Type B pancreatic cell (in vitro differentiated cells): Measurements from ENCODE around the gene NRP2. TPM values are rescaled to one million over a fixed set of nuclear protein-coding genes. Genes with fewer than 3 reads are reported as not detected.

ENCODE experiments used
- DNase-seq: peaks from one replicate; pipeline ENCODE4 v3.0.0; 2021; ENCODE audit warnings: mixed read lengths; ENCODE audit not compliant: unreplicated experiment; ENCODE audit errors: extremely low spot score
- H3K27ac Mint-ChIP-seq: 2 replicates; pipeline ENCODE4 v1.8.0; 2021; ENCODE audit warnings: mild to moderate bottlenecking, mixed read lengths
- H3K27me3 Mint-ChIP-seq: 2 replicates; pipeline ENCODE4 v1.8.0; 2021; ENCODE audit warnings: mixed read lengths
- H3K36me3 Mint-ChIP-seq: 2 replicates; pipeline ENCODE4 v1.8.0; 2021; ENCODE audit warnings: mixed read lengths
- H3K4me1 Mint-ChIP-seq: one replicate; pipeline ENCODE4 v1.8.0; 2021; ENCODE audit warnings: mixed read lengths; ENCODE audit not compliant: unreplicated experiment
- H3K4me3 Mint-ChIP-seq: 2 replicates; pipeline ENCODE4 v1.8.0; 2021; ENCODE audit warnings: mild to moderate bottlenecking, mixed read lengths
- H3K9me3 Mint-ChIP-seq: 2 replicates; pipeline ENCODE4 v1.8.0; 2021; ENCODE audit warnings: mixed read lengths
- total RNA-seq: library from RNA; stranded (reverse); gene quantifications from 2 replicates; pipeline ENCODE4 v1.2.1, GENCODE V29; 2021; ENCODE audit warnings: low replicate concordance
- TF ChIP-seq, protein P1 (sequence below): fragments of 200-600 bp; sonication (generic); conservative IDR thresholded peaks from 2 replicates; pipeline ENCODE4 v1.5.0; 2021; ENCODE audit warnings: antibody characterized with exemption, mild to moderate bottlenecking

The NRP2 gene
- total RNA-seq, 1 donor from 2014 or later = 109 TPM

DNA sequence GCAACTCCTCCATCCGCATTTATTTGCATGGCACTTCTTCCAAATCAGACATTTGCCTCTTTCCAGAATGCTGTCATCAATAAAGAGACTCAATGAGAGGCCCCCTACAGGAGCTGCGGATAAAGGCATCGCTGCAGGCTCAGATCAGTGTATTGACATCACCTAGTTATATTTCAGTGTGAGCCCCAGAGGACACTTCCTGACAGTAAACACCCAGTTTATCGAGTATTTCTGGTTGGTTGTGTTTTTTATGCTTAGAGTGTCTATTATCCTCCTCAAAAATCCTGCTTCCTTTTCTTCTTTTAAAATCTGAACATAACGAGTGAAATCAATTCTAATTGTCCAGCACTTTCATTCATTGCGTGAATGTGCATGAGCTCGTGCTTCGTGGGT, 38.8 kb downstream of the NRP2 start:
- Mint-ChIP-seq H3K4me1 (peaks cover 45% of the 10 kb centered on the region), H3K36me3 (peaks cover 33% of the 10 kb centered on the region), H3K27me3 (no peaks in the 10 kb centered on the region), H3K4me3 (peak overlapping the region; percentile 20), H3K9me3 (no peaks in the 10 kb centered on the region), H3K27ac (no peak overlapping the region)
- TF ChIP-seq, protein P1, sequence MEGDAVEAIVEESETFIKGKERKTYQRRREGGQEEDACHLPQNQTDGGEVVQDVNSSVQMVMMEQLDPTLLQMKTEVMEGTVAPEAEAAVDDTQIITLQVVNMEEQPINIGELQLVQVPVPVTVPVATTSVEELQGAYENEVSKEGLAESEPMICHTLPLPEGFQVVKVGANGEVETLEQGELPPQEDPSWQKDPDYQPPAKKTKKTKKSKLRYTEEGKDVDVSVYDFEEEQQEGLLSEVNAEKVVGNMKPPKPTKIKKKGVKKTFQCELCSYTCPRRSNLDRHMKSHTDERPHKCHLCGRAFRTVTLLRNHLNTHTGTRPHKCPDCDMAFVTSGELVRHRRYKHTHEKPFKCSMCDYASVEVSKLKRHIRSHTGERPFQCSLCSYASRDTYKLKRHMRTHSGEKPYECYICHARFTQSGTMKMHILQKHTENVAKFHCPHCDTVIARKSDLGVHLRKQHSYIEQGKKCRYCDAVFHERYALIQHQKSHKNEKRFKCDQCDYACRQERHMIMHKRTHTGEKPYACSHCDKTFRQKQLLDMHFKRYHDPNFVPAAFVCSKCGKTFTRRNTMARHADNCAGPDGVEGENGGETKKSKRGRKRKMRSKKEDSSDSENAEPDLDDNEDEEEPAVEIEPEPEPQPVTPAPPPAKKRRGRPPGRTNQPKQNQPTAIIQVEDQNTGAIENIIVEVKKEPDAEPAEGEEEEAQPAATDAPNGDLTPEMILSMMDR = peak; percentile 71
- no peak for DNase-seq

DNA sequence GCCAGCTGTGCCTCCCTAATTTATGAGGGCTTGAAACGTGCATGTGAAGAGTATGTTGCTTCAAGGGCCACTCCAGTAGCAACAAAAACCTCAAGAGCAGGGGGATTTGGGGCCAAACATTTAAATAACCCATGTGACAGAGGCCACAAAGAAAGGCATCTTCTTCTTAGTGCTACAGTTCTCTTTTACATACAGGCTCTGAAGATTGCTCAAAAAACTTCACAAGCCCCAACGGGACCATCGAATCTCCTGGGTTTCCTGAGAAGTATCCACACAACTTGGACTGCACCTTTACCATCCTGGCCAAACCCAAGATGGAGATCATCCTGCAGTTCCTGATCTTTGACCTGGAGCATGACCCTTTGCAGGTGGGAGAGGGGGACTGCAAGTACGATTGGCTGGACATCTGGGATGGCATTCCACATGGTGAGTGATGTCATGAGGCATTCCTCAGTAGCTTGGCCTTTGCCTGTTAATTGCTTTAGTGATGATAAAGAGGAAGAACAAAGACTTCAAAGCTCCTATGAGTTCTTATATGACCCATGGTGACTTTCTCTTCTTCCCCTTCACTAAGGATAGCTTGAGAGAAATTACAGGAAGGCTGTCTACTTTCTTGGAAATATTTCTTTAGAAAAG, 40.1 kb downstream of the NRP2 start:
- Mint-ChIP-seq H3K27me3 (no peaks in the 10 kb centered on the region), H3K27ac (no peak overlapping the region), H3K9me3 (no peaks in the 10 kb centered on the region), H3K4me3 (no peak overlapping the region), H3K4me1 (peaks cover 50% of the 10 kb centered on the region), H3K36me3 (peaks cover 38% of the 10 kb centered on the region)
- DNase-seq = no peak
- TF ChIP-seq, protein P1 = no peak

DNA sequence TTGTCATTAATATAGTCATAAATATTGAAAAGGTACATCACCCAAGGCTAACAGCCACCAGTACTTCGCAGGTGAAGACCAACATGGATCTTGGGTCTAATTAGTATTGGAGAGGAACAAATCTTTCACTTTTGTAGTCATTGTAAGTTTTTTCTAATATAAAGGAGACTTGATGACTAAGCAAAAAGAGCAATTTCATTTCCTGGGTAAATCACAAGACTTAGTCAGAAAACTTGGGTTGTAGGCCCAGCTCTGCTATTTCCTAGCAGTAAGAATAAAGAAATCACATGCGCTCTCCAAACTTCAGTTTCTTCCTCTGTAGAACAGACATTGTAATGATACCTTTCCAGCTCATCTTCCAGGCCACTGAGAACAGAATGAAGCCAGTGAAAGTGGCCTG, 40.9 kb downstream of the NRP2 start:
- TF ChIP-seq, protein P1 = no peak
- Mint-ChIP-seq H3K27me3 (no peaks in the 10 kb centered on the region), H3K27ac (no peak overlapping the region), H3K4me1 (peaks cover 47% of the 10 kb centered on the region), H3K36me3 (peaks cover 35% of the 10 kb centered on the region), H3K9me3 (no peaks in the 10 kb centered on the region), H3K4me3 (no peak overlapping the region)
- DNase-seq = no peak

DNA sequence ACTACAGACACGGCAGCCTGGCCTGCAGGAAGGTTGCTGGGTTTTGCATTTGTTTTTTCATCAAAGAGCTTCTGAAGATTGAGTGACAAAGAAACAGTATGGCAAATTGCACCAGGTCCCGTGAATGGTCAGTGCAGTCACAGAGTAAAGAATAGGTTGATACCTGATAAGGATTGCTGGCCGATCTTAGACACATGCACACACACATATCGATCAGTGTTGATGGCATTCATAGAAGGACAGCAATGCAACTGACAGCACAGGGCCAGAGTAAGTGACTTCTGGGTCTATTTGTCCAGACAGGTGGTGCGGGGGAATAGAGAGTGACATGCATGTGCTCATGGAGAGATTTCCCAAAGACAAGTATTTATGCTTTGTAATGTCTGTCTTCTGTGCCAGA, 42.8 kb downstream of the NRP2 start:
- peaks cover 39% of the 10 kb centered on the region for H3K36me3 Mint-ChIP-seq
- H3K9me3 Mint-ChIP-seq = no peaks in the 10 kb centered on the region
- DNase-seq = no peak
- H3K4me1 Mint-ChIP-seq = peaks cover 44% of the 10 kb centered on the region
- no peak overlapping the region for H3K27ac Mint-ChIP-seq
- no peaks in the 10 kb centered on the region for H3K27me3 Mint-ChIP-seq
- TF ChIP-seq, protein P1 = no peak
- no peak overlapping the region for H3K4me3 Mint-ChIP-seq

DNA sequence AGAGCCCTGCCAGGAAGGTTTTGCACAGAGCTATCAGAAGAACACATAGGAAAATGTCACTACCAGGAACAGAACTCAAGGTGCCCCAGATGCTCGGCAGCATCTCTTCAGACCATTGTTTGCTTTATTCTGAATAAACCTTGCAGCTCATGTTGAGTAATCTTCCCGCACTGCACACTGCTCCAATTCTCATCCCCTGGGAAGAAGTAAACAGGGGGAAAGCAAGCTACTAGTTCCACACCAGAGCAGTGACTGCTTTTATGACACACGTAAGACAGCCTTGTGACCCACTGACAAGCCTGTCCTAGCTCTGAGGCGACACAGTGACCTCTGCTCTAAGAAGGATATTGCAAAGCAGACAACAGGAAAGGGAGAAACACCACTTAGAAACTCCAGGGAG, 44.2 kb downstream of the NRP2 start:
- Mint-ChIP-seq H3K36me3 (peaks cover 46% of the 10 kb centered on the region), H3K9me3 (no peaks in the 10 kb centered on the region), H3K27me3 (no peaks in the 10 kb centered on the region), H3K4me3 (no peak overlapping the region), H3K4me1 (peaks cover 43% of the 10 kb centered on the region), H3K27ac (no peak overlapping the region)
- DNase-seq = no peak
- TF ChIP-seq, protein P1 = no peak
